Activated CD8-positive, alpha-beta memory T cell treated with anti-CD3 and anti-CD28 coated beads, Interleukin-2, amount 50 U/mL, for 1 hour (primary cell): ENCODE measurements around the gene LDB3.

ENCODE experiments used
- DNase-seq: peaks from one replicate; pipeline ENCODE4 v3.0.0-alpha.2; 2020; ENCODE audit errors: extremely low read depth

LDB3 gene

DNA sequence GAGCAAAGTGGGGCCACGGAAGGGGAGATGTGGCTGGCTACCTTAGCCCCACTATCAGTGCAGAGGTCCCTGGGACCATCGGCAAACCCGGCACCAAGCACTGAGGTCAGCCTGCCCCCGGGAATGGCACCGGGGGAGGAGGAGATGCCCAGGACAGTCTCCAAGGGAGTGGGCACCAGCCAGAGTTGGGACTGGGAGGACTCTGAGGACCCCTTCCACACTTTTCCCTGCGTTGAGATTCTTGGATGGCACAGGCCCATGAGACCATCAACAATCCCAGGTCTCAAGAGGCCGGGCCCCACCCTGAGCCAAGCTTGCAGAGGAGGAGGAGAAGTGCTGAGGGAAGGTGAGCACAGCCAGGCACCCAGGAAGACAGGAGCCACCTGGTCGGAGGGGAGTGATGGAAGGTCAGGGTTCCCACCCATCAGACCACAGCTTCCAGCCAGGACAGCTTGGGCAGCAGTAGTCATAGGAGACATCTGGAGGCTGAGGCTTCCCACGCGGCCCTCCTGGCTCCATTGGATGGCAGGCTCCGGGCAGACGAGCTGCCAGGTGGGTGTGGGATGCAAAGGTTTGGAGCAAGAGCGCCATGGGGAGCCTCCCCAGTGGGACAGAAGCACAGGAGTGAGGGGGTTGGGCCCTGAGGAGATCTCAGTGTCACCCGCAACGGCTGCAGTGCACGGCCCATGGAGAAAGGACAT lies 16.5 kb upstream of the LDB3 start:
- no peak for DNase-seq

DNA sequence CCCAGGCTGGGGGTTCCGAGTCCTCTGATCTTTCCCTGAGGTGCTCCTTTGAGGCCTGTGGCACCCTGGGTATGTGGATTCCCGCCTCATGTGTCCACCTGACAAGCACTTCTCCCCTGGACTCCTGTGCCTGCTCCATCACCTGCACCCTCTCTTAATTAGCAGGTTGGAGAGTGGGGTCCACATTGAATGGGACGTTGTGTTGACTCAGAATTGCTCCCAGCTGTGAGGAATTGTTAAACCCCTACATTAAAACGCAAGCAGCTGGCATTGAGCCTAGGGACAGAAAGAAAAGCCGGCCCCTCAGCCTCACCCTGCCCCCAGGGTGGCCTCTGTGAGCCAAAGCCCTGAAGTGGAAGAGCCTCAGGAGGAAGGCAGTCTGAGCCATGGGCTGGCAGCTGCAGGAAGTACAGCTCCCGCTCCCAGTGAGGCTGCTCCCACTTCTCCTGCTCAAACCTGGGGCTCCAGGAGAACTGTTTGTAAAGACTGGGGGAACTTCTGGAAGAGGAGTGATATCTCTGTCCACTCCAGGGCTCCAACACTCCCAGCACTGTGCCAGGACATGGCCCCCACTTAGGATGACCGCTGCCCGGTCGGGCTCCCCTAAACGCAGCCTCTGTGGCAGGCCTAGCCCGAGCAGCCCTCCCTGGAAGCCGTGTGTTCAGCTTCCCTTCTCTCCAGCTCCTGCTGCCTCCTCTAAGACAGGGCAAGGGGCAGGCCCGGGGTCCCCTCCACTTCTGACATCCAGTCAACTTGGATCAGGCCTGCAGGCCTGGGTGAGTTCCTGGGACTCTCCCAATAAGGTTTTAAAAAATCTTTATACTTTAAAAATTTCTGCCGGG lies 15.7 kb upstream of the LDB3 start:
- DNase-seq = no peak

GRCh38 chr10:86653379-86653778 lies 14.9 kb upstream of the LDB3 start:
- no peak for DNase-seq

GRCh38 chr10:86653987-86654386 lies 14.3 kb upstream of the LDB3 start:
- no peak for DNase-seq

DNA sequence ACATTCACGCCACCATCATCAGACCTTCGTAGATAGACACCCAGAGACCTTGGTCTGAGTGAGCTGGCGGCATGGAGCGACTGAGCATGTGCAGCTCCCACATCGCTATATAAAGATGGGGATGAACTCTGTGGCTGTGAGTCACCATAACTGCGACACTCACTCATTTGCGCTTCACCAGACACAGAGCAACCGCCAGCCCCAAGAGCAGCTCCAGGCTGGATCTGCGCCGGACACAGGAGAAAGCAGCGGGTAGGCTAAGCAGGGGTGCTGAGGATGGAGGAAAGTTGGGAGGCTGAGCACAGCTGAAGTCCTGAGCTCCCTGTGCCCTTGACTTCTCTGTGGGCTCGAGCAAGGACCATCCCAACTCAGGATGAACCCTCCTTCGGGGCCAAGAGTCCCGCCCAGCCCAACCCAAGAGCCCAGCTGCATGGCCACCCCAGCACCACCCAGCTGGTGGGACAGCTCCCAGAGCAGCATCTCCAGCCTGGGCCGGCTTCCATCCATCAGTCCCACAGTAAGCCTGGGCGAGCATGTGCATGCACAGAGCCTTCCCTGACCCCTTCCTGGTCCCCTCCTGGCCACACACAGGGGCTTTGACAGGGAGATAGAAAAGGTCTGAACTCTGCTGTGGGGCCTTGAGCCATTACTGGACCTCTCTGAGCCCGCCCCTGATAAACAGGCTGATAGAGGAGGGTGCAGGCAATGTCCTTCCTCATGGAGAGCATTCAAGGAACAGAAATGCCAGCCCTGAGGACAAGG lies 13.7 kb upstream of the LDB3 start, which contains the start of gene OPN4:
Gene OPN4 (plus strand): TSS at position 137 of the 762 bp plus-strand sequence. CDS start 237 bp downstream, at position 374.
- DNase-seq = no peak

DNA sequence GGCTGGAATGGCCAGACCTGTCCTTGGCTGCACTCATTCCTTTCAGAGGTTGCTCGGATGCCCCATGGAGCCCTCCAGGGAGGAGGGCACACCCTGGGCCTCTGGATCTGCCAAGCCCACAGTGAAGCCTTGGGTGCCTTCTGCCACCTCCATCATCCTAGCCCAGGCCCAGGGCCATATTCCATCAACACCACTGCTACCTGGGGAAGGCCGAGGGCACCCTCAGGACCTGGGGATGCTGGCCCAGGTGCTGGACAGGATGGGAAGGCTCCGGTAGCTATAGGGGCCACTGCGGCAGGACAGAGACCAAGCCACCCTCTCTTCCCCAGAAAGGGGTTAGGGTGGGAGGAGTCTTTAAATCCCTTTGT lies 13.2 kb upstream of the LDB3 start:
- no peak for DNase-seq

GRCh38 chr10:86655596-86655995 lies 12.7 kb upstream of the LDB3 start:
- no peak for DNase-seq

- no peak for DNase-seq
Observed at GRCh38 chr10:86657011-86657395, 11.3 kb upstream of the LDB3 start.

GRCh38 chr10:86657396-86658011 lies 10.8 kb upstream of the LDB3 start:
- DNase-seq = no peak

GRCh38 chr10:86658261-86658741 lies 10.0 kb upstream of the LDB3 start:
- DNase-seq = no peak

GRCh38 chr10:86658751-86659150 lies 9.6 kb upstream of the LDB3 start:
- DNase-seq = no peak

DNA sequence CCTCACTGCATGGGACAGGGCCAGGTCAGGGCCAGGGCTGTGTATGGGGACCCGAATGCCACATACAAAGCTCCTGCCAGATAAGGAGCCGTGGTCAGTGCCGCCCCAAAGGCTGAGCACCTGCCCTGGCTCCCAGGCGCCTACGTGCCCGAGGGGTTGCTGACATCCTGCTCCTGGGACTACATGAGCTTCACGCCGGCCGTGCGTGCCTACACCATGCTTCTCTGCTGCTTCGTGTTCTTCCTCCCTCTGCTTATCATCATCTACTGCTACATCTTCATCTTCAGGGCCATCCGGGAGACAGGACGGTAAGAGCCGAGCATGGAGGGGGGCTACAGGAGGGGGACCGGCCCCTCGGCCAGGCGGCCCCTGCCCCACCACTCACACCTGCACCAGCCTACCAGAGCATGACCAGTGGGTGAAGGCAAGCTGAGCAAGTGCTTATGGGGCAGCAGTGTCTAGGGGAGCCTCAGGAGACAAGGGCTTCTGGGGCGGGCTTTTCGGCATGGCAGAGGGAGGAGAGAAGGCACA lies 9.1 kb upstream of the LDB3 start:
- DNase-seq = no peak

- no peak for DNase-seq
Observed at GRCh38 chr10:86659721-86660453, 8.4 kb upstream of the LDB3 start.

- DNase-seq = no peak
Observed at GRCh38 chr10:86661161-86662025, 6.9 kb upstream of the LDB3 start.

DNA sequence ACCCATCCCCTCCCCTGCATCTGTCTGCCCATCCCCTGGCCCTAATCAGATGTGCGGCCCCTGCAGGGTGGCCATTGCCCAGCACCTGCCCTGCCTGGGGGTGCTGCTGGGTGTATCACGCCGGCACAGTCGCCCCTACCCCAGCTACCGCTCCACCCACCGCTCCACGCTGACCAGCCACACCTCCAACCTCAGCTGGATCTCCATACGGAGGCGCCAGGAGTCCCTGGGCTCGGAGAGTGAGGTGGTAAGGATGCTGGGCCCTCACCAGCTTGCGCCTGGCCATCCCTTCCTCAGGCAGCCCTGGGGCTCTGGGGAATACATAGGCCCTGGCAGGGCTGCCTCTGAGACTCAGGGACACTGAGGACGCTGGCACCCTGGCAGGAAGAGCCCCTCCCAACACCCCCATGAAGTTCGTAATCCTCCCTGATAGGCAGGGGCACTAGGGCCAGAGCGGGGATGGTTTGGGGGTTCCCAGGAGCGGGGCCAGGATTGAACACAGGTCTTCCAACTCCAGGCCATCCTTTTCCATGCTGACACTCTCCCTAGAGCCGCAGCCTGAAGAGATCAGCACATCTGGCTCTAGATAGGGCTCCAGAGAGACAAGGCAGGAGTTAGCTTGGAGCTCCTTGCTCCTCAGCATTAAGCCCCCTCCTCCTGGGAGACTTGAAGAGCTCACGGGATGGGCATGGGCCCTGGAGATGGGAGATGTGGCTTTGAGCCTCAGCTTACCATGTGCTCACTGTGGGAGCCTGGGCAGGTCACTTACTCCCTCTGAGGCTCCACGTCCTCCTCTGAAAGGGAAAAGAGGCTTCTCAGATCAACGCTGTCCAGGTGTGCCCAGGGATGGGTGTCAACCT lies 5.9 kb upstream of the LDB3 start:
- DNase-seq = no peak

DNA sequence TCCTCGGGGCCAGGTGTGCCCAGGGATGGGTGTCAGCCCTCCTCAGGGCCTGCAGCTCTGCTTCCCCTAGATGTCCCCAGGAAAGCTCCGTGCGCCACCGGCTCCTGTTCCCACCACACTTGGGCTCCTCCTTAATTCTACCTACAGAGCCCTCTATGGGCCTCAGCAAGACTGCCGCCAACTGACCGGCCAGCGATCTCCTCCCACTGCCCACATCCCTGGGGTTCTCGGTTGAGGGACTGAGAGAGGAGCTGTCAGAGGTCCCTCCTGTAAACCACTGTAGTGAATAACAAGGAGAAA lies 5.3 kb upstream of the LDB3 start:
- no peak for DNase-seq

DNA sequence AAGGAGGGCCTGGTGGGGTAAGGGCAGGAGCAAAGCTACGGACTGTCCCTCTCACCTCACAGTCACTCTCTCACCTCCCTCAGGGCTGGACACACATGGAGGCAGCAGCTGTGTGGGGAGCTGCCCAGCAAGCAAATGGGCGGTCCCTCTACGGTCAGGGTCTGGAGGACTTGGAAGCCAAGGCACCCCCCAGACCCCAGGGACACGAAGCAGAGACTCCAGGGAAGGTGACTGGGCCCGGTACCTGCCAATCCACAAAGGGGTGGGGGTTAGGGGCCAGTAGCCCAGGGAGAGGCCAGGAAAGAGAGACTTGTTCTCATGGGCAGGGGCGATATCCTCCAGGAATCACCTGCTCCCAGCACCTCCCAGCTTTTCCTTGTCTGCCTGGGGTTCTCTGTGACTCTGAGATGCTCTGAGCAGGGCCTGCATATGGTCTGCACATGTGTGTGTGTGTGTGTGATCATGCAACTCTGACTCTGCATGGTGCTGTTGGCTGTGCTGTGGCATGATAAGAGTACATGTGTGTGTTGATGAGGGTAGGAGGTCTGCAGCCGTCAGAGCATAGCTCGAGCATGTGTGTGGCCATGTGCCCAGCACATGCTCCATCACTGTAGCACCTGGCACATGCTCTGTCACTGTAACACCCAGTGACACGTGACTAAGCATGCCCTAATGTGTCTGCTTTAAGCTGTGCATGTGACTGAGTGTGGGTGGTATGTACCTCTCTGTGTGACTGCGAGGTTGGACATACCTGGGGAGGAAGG lies 4.6 kb upstream of the LDB3 start:
- DNase-seq = no peak
